SK-N-SH (cell line): Measurements from ENCODE around the gene NCOA5.

ENCODE experiments used
- CTCF ChIP-seq: fragments of 200-600 bp; sonication (generic); IDR thresholded peaks from 2 replicates; pipeline ENCODE4 v1.6.1; 2017; ENCODE audit warnings: antibody characterized with exemption, mild to moderate bottlenecking, moderate library complexity
- EZH2phosphoT487 ChIP-seq: fragments of 200-600 bp; sonication (generic); IDR thresholded peaks from 2 replicates; pipeline ENCODE4 v1.6.1; 2017; ENCODE audit warnings: low read depth, mixed run types, mild to moderate bottlenecking, antibody characterized with exemption, moderate library complexity, borderline replicate concordance
- FOXJ3 ChIP-seq: sonication (generic); formaldehyde crosslinking; IDR thresholded peaks from 2 replicates; pipeline ENCODE4 v1.5.1; 2020; ENCODE audit warnings: mild to moderate bottlenecking, missing genetic modification reagents
- POLR2AphosphoS5 ChIP-seq: IDR thresholded peaks from 2 replicates; pipeline ENCODE4 v1.6.1; 2012; ENCODE audit warnings: low read depth, low read length
- RCOR1 ChIP-seq: fragments of 150-350 bp; IDR thresholded peaks from 2 replicates; pipeline ENCODE4 v1.6.1; 2017; ENCODE audit warnings: antibody characterized with exemption, low read length
- SIN3A ChIP-seq: IDR thresholded peaks from 2 replicates; pipeline ENCODE4 v1.6.1; 2012; ENCODE audit warnings: low read depth, mild to moderate bottlenecking, low read length, moderate library complexity, borderline replicate concordance

- no peak for TF ChIP-seq CTCF
- no peak for TF ChIP-seq EZH2phosphoT487
- TF ChIP-seq POLR2AphosphoS5 = no peak
- no peak for TF ChIP-seq RCOR1
- no peak for TF ChIP-seq SIN3A
- no peak for TF ChIP-seq FOXJ3 (CRISPR knock-in tag)
Observed at GRCh38 chr20:46017272-46017671, 72.5 kb downstream of the NCOA5 start.
